ENCODE measurements around the gene DIAPH3. TPM values are rescaled to one million over a fixed set of nuclear protein-coding genes. Genes with fewer than 3 reads are reported as not detected.

DIAPH3 gene
- polyA plus RNA-seq, 1 donor from 2014 or later: 0.37 TPM

DNA sequence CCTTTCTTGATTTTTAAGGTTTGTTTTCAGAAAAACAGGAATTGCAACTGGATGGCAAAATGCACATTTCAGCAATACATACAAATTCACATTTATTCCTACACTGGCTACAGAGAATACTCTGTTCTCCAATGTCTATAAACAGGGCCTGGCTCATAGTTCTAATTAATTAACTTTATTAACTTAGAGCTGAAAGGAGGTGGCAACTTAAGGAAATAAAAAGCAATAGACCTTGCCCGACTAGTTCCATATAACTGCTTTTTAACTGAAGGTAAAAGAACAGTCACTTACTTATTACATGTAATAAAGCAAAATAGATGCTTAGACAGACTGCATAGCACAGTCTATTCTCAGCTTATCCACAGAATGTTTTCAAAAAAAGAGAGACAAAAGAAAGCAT lies 498.5 kb downstream of the DIAPH3 start:
- H3K27ac ChIP-seq (ENCODE audit: low read length): no peak overlapping the region
- no peak overlapping the region for H3K9ac ChIP-seq (ENCODE audit: low read length)
- no peaks in the 10 kb centered on the region for H4K20me1 ChIP-seq (ENCODE audit: insufficient read depth)
- H2AFZ ChIP-seq (ENCODE audit: low read depth, low read length): no peak overlapping the region
- H3K4me2 ChIP-seq (ENCODE audit: low read length): no peak overlapping the region
- H3K9me3 ChIP-seq (ENCODE audit: low read length): no peaks in the 10 kb centered on the region
- H3K4me3 ChIP-seq (ENCODE audit: low read length): no peak overlapping the region
- no peaks in the 10 kb centered on the region for H3K27me3 ChIP-seq (ENCODE audit: insufficient read depth, low read depth, low read length)
- TF ChIP-seq, protein P1, sequence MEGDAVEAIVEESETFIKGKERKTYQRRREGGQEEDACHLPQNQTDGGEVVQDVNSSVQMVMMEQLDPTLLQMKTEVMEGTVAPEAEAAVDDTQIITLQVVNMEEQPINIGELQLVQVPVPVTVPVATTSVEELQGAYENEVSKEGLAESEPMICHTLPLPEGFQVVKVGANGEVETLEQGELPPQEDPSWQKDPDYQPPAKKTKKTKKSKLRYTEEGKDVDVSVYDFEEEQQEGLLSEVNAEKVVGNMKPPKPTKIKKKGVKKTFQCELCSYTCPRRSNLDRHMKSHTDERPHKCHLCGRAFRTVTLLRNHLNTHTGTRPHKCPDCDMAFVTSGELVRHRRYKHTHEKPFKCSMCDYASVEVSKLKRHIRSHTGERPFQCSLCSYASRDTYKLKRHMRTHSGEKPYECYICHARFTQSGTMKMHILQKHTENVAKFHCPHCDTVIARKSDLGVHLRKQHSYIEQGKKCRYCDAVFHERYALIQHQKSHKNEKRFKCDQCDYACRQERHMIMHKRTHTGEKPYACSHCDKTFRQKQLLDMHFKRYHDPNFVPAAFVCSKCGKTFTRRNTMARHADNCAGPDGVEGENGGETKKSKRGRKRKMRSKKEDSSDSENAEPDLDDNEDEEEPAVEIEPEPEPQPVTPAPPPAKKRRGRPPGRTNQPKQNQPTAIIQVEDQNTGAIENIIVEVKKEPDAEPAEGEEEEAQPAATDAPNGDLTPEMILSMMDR (IDR thresholded peaks at IDR 0.05; ENCODE audit: poor library complexity, severe bottlenecking): no peak
- TF ChIP-seq TAF1 (IDR thresholded peaks at IDR 0.05; ENCODE audit: low read depth): no peak
- no peak for TF ChIP-seq MXI1 (conservative IDR thresholded peaks at IDR 0.05; ENCODE audit: poor library complexity, severe bottlenecking)
- no peak for TF ChIP-seq POLR2AphosphoS5 (IDR thresholded peaks at IDR 0.05)
- TF ChIP-seq EP300 (conservative IDR thresholded peaks at IDR 0.05; ENCODE audit: poor library complexity, severe bottlenecking): no peak
- TF ChIP-seq, protein P2, sequence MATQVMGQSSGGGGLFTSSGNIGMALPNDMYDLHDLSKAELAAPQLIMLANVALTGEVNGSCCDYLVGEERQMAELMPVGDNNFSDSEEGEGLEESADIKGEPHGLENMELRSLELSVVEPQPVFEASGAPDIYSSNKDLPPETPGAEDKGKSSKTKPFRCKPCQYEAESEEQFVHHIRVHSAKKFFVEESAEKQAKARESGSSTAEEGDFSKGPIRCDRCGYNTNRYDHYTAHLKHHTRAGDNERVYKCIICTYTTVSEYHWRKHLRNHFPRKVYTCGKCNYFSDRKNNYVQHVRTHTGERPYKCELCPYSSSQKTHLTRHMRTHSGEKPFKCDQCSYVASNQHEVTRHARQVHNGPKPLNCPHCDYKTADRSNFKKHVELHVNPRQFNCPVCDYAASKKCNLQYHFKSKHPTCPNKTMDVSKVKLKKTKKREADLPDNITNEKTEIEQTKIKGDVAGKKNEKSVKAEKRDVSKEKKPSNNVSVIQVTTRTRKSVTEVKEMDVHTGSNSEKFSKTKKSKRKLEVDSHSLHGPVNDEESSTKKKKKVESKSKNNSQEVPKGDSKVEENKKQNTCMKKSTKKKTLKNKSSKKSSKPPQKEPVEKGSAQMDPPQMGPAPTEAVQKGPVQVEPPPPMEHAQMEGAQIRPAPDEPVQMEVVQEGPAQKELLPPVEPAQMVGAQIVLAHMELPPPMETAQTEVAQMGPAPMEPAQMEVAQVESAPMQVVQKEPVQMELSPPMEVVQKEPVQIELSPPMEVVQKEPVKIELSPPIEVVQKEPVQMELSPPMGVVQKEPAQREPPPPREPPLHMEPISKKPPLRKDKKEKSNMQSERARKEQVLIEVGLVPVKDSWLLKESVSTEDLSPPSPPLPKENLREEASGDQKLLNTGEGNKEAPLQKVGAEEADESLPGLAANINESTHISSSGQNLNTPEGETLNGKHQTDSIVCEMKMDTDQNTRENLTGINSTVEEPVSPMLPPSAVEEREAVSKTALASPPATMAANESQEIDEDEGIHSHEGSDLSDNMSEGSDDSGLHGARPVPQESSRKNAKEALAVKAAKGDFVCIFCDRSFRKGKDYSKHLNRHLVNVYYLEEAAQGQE (IDR thresholded peaks at IDR 0.05; ENCODE audit: borderline replicate concordance): no peak
- TF ChIP-seq RAD21 (conservative IDR thresholded peaks at IDR 0.05): no peak
- no peak for TF ChIP-seq SMC3 (conservative IDR thresholded peaks at IDR 0.05; ENCODE audit: poor library complexity)
- no peak for TF ChIP-seq EZH2 (IDR thresholded peaks at IDR 0.05; ENCODE audit: borderline replicate concordance, insufficient read depth, low read length, poor library complexity, severe bottlenecking)
- H3K79me2 ChIP-seq (replicated peaks; ENCODE audit: insufficient read depth, low read length): no peaks in the 10 kb centered on the region
- no peaks in the 10 kb centered on the region for H3F3A ChIP-seq (ENCODE audit: insufficient read depth, low read length, poor library complexity, severe bottlenecking)
- H3K9me2 ChIP-seq (ENCODE audit: insufficient read depth, low read length): no peaks in the 10 kb centered on the region
- no peaks in the 10 kb centered on the region for H3K36me3 ChIP-seq (ENCODE audit: insufficient read depth, low read length)

DNA sequence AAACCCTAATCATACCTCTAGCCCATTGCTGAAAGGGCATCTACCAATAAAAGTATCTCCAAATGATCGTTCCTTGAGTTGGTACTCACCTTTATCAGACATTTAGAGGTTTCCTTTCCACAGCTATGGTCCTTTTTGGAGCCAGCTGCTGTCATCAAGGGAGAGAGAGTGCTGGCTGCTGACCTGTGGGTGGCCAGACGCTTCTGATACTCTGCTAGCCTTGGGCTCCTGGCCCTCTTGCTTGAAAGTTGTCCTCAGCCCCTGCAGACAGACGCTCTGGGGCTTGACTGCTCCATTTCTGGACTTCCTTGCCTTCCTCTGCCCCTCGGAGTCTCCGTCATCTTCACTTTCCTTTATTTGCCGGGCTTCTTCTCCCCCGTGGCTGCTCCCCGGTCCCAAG lies 499.1 kb downstream of the DIAPH3 start:
- H3K9me3 ChIP-seq (ENCODE audit: low read length): no peaks in the 10 kb centered on the region
- no peaks in the 10 kb centered on the region for H3F3A ChIP-seq (ENCODE audit: insufficient read depth, low read length, poor library complexity, severe bottlenecking)
- H3K4me3 ChIP-seq (ENCODE audit: low read length): no peak overlapping the region
- no peaks in the 10 kb centered on the region for H3K27me3 ChIP-seq (ENCODE audit: insufficient read depth, low read depth, low read length)
- no peak overlapping the region for H3K4me2 ChIP-seq (ENCODE audit: low read length)
- no peaks in the 10 kb centered on the region for H4K20me1 ChIP-seq (ENCODE audit: insufficient read depth)
- no peaks in the 10 kb centered on the region for H3K9me2 ChIP-seq (ENCODE audit: insufficient read depth, low read length)
- no peaks in the 10 kb centered on the region for H3K36me3 ChIP-seq (ENCODE audit: insufficient read depth, low read length)
- H3K27ac ChIP-seq (ENCODE audit: low read length): no peak overlapping the region
- no peak overlapping the region for H2AFZ ChIP-seq (ENCODE audit: low read depth, low read length)
- no peaks in the 10 kb centered on the region for H3K79me2 ChIP-seq (replicated peaks; ENCODE audit: insufficient read depth, low read length)
- TF ChIP-seq EP300 (conservative IDR thresholded peaks at IDR 0.05; ENCODE audit: poor library complexity, severe bottlenecking) (no peak), EZH2 (IDR thresholded peaks at IDR 0.05; ENCODE audit: borderline replicate concordance, insufficient read depth, low read length, poor library complexity, severe bottlenecking) (no peak), RAD21 (conservative IDR thresholded peaks at IDR 0.05) (no peak), SMC3 (conservative IDR thresholded peaks at IDR 0.05; ENCODE audit: poor library complexity) (no peak)
- TF ChIP-seq, protein P2 (IDR thresholded peaks at IDR 0.05; ENCODE audit: borderline replicate concordance): no peak
- H3K9ac ChIP-seq (ENCODE audit: low read length): no peak overlapping the region
